IPS-20b (cell line): ENCODE results near the gene ELAPOR2.
"Not testable (repeated sequence)": the region's sequence is repeated elsewhere in the genome, so short reads cannot be mapped to it uniquely, and the experiment has no call there.

Source experiments
- H3K27ac ChIP-seq: one replicate; pipeline ENCODE4 v1.5.1; 2013; ENCODE audit warnings: low read length
- H3K27me3 ChIP-seq: 2 replicates; pipeline ENCODE4 v1.6.1; 2013; ENCODE audit warnings: mild to moderate bottlenecking, low read length, inconsistent platforms; ENCODE audit not compliant: insufficient read depth
- H3K36me3 ChIP-seq: 2 replicates; pipeline ENCODE4 v1.6.1; 2013; ENCODE audit warnings: low read depth, mild to moderate bottlenecking, inconsistent platforms, low read length, moderate library complexity; ENCODE audit not compliant: insufficient read depth
- H3K4me1 ChIP-seq: 2 replicates; pipeline ENCODE4 v1.6.1; 2013; ENCODE audit warnings: mild to moderate bottlenecking, control low read depth, inconsistent platforms, low read length, moderate library complexity; ENCODE audit not compliant: insufficient read depth
- H3K4me3 ChIP-seq: 2 replicates; pipeline ENCODE4 v1.5.1; 2013; ENCODE audit warnings: mild to moderate bottlenecking, low read length, inconsistent platforms
- H3K9ac ChIP-seq: 2 replicates; pipeline ENCODE4 v1.6.1; 2013; ENCODE audit warnings: low read depth, mild to moderate bottlenecking, inconsistent platforms, low read length, moderate library complexity
- H3K9me3 ChIP-seq: 2 replicates; pipeline ENCODE4 v1.6.1; 2013; ENCODE audit warnings: mild to moderate bottlenecking, low read depth, low read length, inconsistent platforms; ENCODE audit not compliant: insufficient read depth

ELAPOR2 gene

DNA sequence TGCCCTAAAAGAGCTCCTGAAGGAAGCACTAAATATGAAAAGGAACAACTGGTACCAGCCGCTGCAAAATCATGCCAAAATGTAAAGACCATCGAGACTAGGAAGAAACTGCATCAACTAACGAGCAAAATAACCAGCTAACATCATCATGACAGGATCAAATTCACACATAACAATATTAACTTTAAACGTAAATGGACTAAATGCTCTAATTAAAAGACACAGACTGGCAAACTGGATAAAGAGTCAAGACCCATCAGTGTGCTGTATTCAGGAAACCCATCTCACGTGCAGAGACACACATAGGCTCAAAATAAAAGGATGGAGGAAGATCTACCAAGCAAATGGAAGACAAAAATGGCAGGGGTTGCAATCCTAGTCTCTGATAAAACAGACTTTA is 17.9 kb downstream of the ELAPOR2 start:
- not testable (repeated sequence) for H3K9me3 ChIP-seq, H3K9ac ChIP-seq, H3K36me3 ChIP-seq, H3K4me1 ChIP-seq, H3K27ac ChIP-seq, H3K4me3 ChIP-seq, H3K27me3 ChIP-seq

GRCh38 chr7:87039691-87040299 is 19.7 kb downstream of the ELAPOR2 start:
- not testable (repeated sequence) for H3K36me3 ChIP-seq, H3K4me1 ChIP-seq, H3K27me3 ChIP-seq, H3K9me3 ChIP-seq
- H3K27ac ChIP-seq: peak overlapping the region; percentile 47
- peak overlapping the region; percentile 89 for H3K9ac ChIP-seq
- H3K4me3 ChIP-seq: peak overlapping the region; percentile 98

GRCh38 chr7:87038993-87039690 is 20.3 kb downstream of the ELAPOR2 start:
- H3K9me3 ChIP-seq: no peaks in the 10 kb centered on the region
- peak overlapping the region; percentile 47 for H3K27ac ChIP-seq
- no peaks in the 10 kb centered on the region for H3K36me3 ChIP-seq
- H3K9ac ChIP-seq: peak overlapping the region; percentile 89
- peak overlapping the region; percentile 98 for H3K4me3 ChIP-seq
- no peaks in the 10 kb centered on the region for H3K27me3 ChIP-seq
- no peaks in the 10 kb centered on the region for H3K4me1 ChIP-seq

GRCh38 chr7:87036985-87037384 is 22.5 kb downstream of the ELAPOR2 start:
- no peak overlapping the region for H3K4me3 ChIP-seq
- no peak overlapping the region for H3K27ac ChIP-seq
- H3K4me1 ChIP-seq: no peaks in the 10 kb centered on the region
- no peaks in the 10 kb centered on the region for H3K27me3 ChIP-seq
- H3K9ac ChIP-seq: no peak overlapping the region
- H3K36me3 ChIP-seq: no peaks in the 10 kb centered on the region
- H3K9me3 ChIP-seq: no peaks in the 10 kb centered on the region

GRCh38 chr7:87032604-87033339 is 26.7 kb downstream of the ELAPOR2 start:
- Histone ChIP-seq H3K36me3 (no peaks in the 10 kb centered on the region), H3K9me3 (no peaks in the 10 kb centered on the region), H3K4me1 (peaks cover 9% of the 10 kb centered on the region; the same call in 1 of the 2 replicates), H3K4me3 (no peak overlapping the region), H3K9ac (no peak overlapping the region), H3K27ac (no peak overlapping the region), H3K27me3 (no peaks in the 10 kb centered on the region)

DNA sequence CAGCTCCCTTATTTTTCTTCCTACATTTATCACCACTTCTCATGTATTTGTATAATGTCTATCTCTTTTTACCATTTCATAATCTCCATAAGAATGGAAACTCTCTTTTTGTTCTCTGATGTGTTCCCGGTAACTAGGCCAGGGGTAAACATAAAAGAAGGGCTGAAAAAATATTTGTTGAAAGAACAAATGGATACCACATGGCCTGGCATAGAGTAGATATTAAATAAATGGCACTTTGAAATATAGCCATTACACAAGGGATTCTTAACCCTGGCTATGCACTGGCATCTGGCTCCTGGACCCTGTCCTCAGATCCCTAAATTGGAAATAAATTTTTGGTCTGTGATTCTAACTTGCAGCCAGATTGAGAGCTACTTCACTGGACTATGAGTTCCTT is 30.4 kb downstream of the ELAPOR2 start:
- Histone ChIP-seq H3K4me1 (peaks cover 9% of the 10 kb centered on the region; the same call in 1 of the 2 replicates), H3K36me3 (no peaks in the 10 kb centered on the region), H3K27me3 (no peaks in the 10 kb centered on the region), H3K4me3 (no peak overlapping the region), H3K27ac (no peak overlapping the region), H3K9me3 (no peaks in the 10 kb centered on the region), H3K9ac (no peak overlapping the region)

DNA sequence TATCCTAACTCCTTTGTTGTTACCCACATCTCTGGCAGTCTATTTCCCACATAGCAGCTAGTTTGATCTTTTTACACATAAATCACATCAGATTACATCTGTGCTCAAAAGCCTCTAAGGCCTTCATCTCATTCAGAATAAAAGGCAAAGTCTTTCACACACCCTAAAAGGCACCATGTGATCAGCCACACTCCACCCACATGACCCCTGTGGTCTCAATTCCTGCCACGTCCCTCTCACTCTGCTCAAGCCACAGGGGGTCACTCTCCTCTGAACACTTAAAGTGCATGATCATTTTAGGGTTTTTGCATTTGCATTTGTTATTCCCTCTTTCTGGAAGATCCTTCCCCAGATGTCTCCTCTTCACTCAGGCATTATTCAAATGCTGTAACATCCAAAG is 30.8 kb downstream of the ELAPOR2 start:
- H3K27me3 ChIP-seq: no peaks in the 10 kb centered on the region
- no peak overlapping the region for H3K9ac ChIP-seq
- no peaks in the 10 kb centered on the region for H3K36me3 ChIP-seq
- H3K4me1 ChIP-seq: peaks cover 9% of the 10 kb centered on the region; the same call in 1 of the 2 replicates
- no peak overlapping the region for H3K27ac ChIP-seq
- H3K4me3 ChIP-seq: no peak overlapping the region
- H3K9me3 ChIP-seq: no peaks in the 10 kb centered on the region

DNA sequence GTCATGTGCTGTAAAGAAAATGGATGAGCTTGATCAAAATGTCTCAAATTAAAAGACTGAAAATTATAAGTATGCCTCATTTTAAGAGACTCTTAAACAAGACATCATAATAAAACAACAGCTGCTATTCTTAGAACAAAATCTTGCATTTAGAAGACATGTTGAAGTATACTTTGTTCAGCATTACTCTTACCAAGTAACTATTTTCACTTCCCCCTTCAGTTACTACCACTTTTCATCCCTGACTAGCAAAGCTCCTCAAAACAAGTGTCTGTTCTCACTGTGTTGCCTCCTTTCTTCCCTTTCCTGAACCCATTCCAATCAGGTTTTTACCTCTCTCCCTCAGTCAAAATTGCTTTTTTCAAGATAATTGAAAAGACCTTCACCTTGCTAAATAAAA is 31.6 kb downstream of the ELAPOR2 start:
- Histone ChIP-seq H3K4me3 (no peak overlapping the region), H3K27me3 (no peaks in the 10 kb centered on the region), H3K9me3 (no peaks in the 10 kb centered on the region), H3K4me1 (peaks cover 9% of the 10 kb centered on the region; the same call in 1 of the 2 replicates), H3K9ac (no peak overlapping the region), H3K27ac (no peak overlapping the region), H3K36me3 (no peaks in the 10 kb centered on the region)

- H3K4me1 ChIP-seq: no peaks in the 10 kb centered on the region
- H3K4me3 ChIP-seq: no peak overlapping the region
- no peaks in the 10 kb centered on the region for H3K36me3 ChIP-seq
- no peaks in the 10 kb centered on the region for H3K9me3 ChIP-seq
- no peaks in the 10 kb centered on the region for H3K27me3 ChIP-seq
- no peak overlapping the region for H3K27ac ChIP-seq
- no peak overlapping the region for H3K9ac ChIP-seq
Measured at GRCh38 chr7:87021285-87021684, 38.2 kb downstream of the ELAPOR2 start.

DNA sequence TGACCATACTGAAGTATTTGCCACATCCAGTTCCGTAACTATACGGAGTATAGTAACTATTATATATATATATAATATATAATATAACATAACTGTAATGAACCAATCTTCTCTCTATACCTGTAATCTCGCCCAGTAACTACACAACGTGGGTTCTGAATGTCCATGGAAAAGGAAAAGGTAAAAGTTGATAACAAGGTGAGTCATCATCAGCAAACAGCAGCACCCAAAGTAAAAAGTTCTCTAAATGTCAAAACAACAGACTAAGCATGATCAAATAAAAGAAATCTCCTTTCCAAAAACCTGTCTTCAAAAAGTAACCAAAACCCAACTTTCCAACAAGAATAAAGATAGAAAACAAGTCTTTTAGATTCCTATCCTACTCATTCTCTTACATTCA is 42.8 kb downstream of the ELAPOR2 start:
- no peaks in the 10 kb centered on the region for H3K4me1 ChIP-seq
- no peaks in the 10 kb centered on the region for H3K36me3 ChIP-seq
- H3K27ac ChIP-seq: no peak overlapping the region
- no peak overlapping the region for H3K9ac ChIP-seq
- no peaks in the 10 kb centered on the region for H3K9me3 ChIP-seq
- H3K27me3 ChIP-seq: no peaks in the 10 kb centered on the region
- no peak overlapping the region for H3K4me3 ChIP-seq

GRCh38 chr7:87013840-87014190 is 45.6 kb downstream of the ELAPOR2 start:
- H3K4me1 ChIP-seq: no peaks in the 10 kb centered on the region

More at GRCh38 chr7:87013840-87014190, 45.6 kb downstream of the ELAPOR2 start:
- Histone ChIP-seq H3K9me3 (no peaks in the 10 kb centered on the region), H3K36me3 (no peaks in the 10 kb centered on the region), H3K9ac (no peak overlapping the region), H3K27me3 (no peaks in the 10 kb centered on the region), H3K27ac (no peak overlapping the region), H3K4me3 (no peak overlapping the region)
